ENCODE data around the gene SERPINA12. TPM values are rescaled to one million over a fixed set of nuclear protein-coding genes. Genes with fewer than 3 reads are reported as not detected.

SERPINA12 gene
- total RNA-seq, 4 donors from 2014 or later = not detected

DNA sequence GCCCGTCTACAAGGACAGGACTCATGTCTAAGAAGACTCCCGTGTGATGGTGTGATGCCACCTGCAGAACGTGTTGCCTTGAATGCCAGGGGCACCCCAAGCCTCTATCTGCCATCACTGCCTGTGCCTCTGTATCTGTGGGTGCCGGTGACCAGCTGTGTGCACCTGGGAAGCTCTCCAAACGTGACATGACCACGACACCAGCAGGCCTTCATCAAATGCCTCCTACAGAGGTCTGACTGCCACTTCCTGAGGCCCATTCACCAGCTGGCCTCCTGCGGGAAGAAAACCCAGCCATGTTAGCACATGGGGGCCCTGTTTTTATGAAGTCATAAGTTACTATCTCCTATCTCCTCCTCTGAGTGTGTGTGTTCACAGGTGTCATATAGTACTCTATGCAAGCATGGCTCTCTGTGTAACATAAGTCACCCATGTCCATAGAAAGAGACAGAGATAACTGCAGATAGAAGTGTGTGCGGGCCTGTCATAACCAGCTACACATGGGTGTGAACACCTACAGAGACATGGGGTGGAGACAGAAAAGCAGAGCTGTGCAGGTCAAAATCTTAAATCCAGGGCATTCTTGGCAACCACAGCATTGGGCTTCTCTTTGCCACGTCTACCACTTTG is 33.7 kb upstream of the SERPINA12 start:
- in situ Hi-C loops (cut with MboI; ENCODE audit: low pct_ligation_motif_present in 1 of 4, low pct_unique_long_range_greater_than_20kb in 1 of 4, low sequenced_read_pairs in 3 of 4) = no loop called here
- Histone ChIP-seq H3K36me3 (no peaks in the 10 kb centered on the region), H3K27ac (no peak overlapping the region), H3K4me1 (no peaks in the 10 kb centered on the region), H3K27me3 (no peaks in the 10 kb centered on the region), H3K9me3 (peaks cover 0 to 4% of the 10 kb centered on the region in 2 donors), H3K4me3 (no peak overlapping the region)
- no peak for DNase-seq
- 80 to 82% methylated on average over 1 to 9 of the region's 9 CpGs for WGBS, 2 donors (ENCODE audit: low coverage in 1 of 2)
- no peak for TF ChIP-seq POLR2AphosphoS5 (IDR thresholded peaks at IDR 0.05)
- TF ChIP-seq EP300 (IDR thresholded peaks at IDR 0.05; ENCODE audit: low read depth) = no peak
- TF ChIP-seq, protein P1, sequence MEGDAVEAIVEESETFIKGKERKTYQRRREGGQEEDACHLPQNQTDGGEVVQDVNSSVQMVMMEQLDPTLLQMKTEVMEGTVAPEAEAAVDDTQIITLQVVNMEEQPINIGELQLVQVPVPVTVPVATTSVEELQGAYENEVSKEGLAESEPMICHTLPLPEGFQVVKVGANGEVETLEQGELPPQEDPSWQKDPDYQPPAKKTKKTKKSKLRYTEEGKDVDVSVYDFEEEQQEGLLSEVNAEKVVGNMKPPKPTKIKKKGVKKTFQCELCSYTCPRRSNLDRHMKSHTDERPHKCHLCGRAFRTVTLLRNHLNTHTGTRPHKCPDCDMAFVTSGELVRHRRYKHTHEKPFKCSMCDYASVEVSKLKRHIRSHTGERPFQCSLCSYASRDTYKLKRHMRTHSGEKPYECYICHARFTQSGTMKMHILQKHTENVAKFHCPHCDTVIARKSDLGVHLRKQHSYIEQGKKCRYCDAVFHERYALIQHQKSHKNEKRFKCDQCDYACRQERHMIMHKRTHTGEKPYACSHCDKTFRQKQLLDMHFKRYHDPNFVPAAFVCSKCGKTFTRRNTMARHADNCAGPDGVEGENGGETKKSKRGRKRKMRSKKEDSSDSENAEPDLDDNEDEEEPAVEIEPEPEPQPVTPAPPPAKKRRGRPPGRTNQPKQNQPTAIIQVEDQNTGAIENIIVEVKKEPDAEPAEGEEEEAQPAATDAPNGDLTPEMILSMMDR (IDR thresholded peaks at IDR 0.05) = no peak
- TF ChIP-seq POLR2A (IDR thresholded peaks at IDR 0.05) = no peak
- intact Hi-C loops (cut with DNase I; ENCODE audit: low total_unique reads) = no loop called here

DNA sequence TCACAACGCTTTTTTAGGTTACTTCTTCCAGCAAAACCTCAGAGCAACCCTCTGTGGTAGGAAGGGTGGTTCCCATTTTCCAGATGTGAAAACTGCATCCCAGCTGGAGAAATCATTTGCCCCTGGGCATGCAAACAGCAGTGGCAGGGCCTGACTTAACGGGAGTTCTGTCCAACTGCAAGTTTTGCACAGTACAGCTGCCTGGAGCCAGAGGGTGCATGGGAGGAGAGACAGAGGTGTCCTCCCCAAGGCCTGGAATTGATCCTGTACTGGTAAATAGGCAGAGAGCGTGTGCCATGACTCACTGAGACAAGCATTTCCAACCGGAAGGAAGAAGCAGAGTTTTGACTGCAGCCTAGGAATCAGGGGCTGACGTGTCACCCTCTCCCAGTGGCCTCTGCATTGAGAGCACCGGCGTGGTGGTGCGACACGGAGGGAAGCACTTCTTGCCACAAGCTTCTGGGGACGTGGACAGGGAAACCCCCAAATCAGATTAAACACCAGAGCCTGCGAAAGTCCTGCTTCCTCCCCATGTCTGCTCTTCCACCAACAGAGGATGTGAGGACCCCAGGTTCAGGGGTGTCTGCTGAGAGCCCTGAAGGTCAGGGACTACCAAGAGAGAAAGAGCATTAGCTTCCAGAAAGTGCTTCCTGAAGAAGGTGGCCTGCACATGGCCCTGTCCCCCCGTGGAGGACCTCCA is 33.0 kb upstream of the SERPINA12 start:
- H3K4me1 ChIP-seq = no peaks in the 10 kb centered on the region
- no peak overlapping the region for H3K4me3 ChIP-seq
- no peak for DNase-seq
- no peak overlapping the region for H3K27ac ChIP-seq
- 69% methylated on average over 12 of the region's 12 CpGs; no CpG with 5 or more reads in 1 of the 2 donors for WGBS, 2 donors (ENCODE audit: low coverage in 1 of 2)
- intact Hi-C loops (cut with DNase I; ENCODE audit: low total_unique reads) (no loop called here), in situ Hi-C loops (cut with MboI; ENCODE audit: low pct_ligation_motif_present in 1 of 4, low pct_unique_long_range_greater_than_20kb in 1 of 4, low sequenced_read_pairs in 3 of 4) (no loop called here)
- H3K9me3 ChIP-seq = peaks cover 0 to 4% of the 10 kb centered on the region in 2 donors
- H3K27me3 ChIP-seq = no peaks in the 10 kb centered on the region
- TF ChIP-seq, protein P1 (IDR thresholded peaks at IDR 0.05) = no peak
- TF ChIP-seq EP300 (IDR thresholded peaks at IDR 0.05; ENCODE audit: low read depth) = no peak
- no peaks in the 10 kb centered on the region for H3K36me3 ChIP-seq

DNA sequence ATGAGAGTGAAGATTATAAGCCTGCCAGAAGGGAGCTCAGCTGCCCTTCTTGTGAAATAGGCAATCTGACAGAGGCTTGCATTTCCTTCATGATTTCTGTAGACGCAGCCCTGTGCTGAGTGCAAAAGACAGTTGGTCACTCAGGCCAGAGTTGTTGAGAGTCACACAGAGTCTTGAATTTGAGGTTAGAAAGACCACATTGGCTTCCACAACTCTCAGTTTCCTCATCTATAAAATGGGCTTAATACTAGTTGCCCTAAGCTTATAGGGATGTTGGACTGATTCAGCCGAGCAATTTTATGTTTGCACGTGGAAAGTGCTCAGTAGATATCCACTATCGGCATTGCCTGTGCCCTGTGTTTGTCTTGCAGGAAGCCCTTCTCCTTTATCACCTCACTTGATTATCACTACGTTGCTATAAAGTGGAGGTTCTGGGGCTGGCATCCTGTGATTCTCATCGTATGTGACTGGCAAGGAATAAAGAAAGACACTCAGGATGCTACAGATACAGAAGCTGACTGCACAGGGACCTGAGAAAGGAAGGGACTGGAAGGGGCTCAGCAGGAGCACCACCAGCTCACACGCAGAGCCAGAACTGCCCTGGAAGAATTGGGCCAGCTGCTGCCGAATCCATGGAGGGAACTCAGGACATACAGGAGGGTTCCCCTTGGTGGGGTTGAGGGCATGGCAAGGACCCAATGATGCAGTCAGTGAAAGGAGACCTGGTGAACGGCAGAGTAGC is 32.1 kb upstream of the SERPINA12 start:
- TF ChIP-seq POLR2AphosphoS5 (IDR thresholded peaks at IDR 0.05) = no peak
- H3K36me3 ChIP-seq = no peaks in the 10 kb centered on the region
- WGBS, 2 donors (ENCODE audit: low coverage in 1 of 2) = 85 to 100% methylated on average over 1 to 9 of the region's 9 CpGs
- no peaks in the 10 kb centered on the region for H3K4me1 ChIP-seq
- no peak for DNase-seq
- H3K27me3 ChIP-seq = no peaks in the 10 kb centered on the region
- in situ Hi-C loops (cut with MboI; ENCODE audit: low pct_ligation_motif_present in 1 of 4, low pct_unique_long_range_greater_than_20kb in 1 of 4, low sequenced_read_pairs in 3 of 4) (no loop called here), intact Hi-C loops (cut with DNase I; ENCODE audit: low total_unique reads) (no loop called here)
- H3K4me3 ChIP-seq = no peak overlapping the region
- H3K27ac ChIP-seq = no peak overlapping the region
- peaks cover 0 to 1% of the 10 kb centered on the region in 2 donors for H3K9me3 ChIP-seq

DNA sequence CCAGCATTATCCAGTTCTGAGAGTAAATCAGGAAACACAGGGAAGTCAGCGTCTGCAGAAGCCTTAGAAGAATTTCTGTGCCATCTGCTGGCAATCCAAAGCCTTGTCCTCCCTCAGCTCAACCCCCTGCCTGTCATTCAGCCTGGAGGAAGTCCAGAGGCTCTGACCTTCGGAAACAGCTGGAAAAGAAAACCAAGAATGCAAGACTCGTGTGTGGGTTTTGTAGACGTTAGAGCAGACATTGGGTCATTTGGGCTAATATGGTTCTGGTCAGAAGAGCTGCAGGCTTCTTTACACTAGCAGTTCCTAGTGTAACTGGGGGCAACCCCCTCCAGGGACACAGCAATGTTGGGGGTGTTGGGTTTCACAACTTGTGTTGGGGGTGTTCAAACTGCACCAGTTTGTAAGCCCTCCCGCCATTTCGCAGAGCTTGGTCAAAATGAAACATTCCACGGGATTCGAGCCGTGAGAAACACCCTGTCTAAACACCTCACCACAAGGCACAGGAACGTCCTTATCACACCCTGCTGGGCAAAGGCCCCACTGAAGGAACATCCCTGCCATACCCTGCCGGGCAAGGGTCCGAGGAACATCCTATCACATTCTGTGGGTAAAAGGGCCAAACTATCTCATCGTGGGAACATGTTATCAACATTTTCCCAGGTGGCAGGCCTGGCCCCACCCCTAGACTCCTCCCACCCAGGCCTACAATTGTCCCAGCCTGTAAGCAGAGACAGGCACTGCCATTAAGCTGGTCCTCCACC is 30.9 kb upstream of the SERPINA12 start:
- intact Hi-C loops (cut with DNase I; ENCODE audit: low total_unique reads) = no loop called here
- Histone ChIP-seq H3K36me3 (no peaks in the 10 kb centered on the region), H3K27me3 (peaks cover 8% of the 10 kb centered on the region), H3K27ac (no peak overlapping the region), H3K9me3 (no peaks in the 10 kb centered on the region), H3K4me3 (no peak overlapping the region), H3K4me1 (no peaks in the 10 kb centered on the region)
- in situ Hi-C loops (cut with MboI; ENCODE audit: low pct_ligation_motif_present in 1 of 4, low pct_unique_long_range_greater_than_20kb in 1 of 4, low sequenced_read_pairs in 3 of 4) = no loop called here
- TF ChIP-seq EP300 (IDR thresholded peaks at IDR 0.05; ENCODE audit: low read depth) (no peak), POLR2A (IDR thresholded peaks at IDR 0.05) (no peak), POLR2AphosphoS5 (IDR thresholded peaks at IDR 0.05) (no peak)
- TF ChIP-seq, protein P1 (IDR thresholded peaks at IDR 0.05) = no peak
- 43% methylated on average over 13 of the region's 13 CpGs; no CpG with 5 or more reads in 1 of the 2 donors for WGBS, 2 donors (ENCODE audit: low coverage in 1 of 2)
- no peak for DNase-seq

Data from transverse colon (tissue), 4 donors.